ENCODE results near the gene PLSCR1. TPM values are rescaled to one million over a fixed set of nuclear protein-coding genes. Genes with fewer than 3 reads are reported as not detected.
"Not testable (repeated sequence)": the region's sequence is repeated elsewhere in the genome, so short reads cannot be mapped to it uniquely, and the experiment has no call there.

The PLSCR1 gene
- total and polyA plus RNA-seq, 9 of the 15 experiments (the other 6 are each of a cell fraction or from before 2014, with no cell fraction given) = 40.6 to 122 (median 69.1) TPM

DNA sequence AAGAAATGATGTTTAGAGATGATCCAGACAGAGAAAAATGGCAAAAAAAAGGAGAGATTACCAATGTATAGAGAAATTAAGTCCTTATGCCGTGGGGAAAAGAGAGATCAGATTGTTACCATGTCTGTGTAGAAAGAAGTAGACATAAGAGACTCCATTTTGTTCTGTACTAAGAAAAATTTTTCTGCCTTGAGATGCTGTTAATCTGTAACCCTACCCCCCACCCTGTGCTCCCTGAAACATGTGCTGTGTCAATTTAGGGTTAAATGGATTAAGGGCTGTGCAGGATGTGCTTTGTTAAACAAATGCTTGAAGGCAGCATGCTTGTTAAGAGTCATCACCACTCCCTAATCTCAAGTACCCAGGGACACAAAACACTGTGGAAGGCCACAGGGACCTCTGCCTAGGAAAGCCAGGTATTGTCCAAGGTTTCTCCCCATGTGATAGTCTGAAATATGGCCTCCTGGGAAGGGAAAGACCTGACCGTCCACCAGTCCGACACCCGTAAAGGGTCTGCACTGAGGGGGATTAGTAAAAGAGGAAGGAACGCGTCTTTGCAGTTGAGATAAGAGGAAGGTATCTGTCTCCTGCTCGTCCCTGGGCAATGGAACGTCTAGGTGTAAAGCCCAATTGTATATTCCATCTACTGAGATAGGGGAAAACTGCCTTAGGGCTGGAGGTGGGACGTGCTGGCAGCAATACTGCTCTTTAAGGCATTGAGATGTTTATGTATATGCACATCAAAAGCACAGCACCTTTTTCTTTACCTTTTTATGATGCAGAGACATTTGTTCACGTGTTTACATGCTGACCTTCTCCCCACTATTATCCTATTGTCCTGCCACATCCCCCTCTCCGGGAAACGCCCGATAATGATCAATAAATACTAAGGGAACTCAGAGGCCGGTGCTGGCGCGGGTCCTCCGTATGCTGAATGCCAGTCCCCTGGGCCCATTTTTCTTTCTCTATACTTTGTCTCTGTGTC, 21.9 kb downstream of the PLSCR1 start:
- H2AFZ ChIP-seq (ENCODE audit: low read depth, low read length); CTCF ChIA-PET (ENCODE audit: low intra/inter-chr PET ratio); DNase-seq (ENCODE audit: extremely low read depth in 1 of 4, low spot score in 3 of 4); H3K9me1 ChIP-seq (ENCODE audit: control insufficient read depth, insufficient read depth, low read length); H3K9ac ChIP-seq (ENCODE audit: insufficient read depth in 1 of 2, low read depth in 2 of 2, low read length in 2 of 2); H3K4me2 ChIP-seq (ENCODE audit: insufficient read depth, low read length); H3K4me1 ChIP-seq (replicated peaks in 1 of 2; ENCODE audit: control insufficient read depth in 2 of 2, insufficient read depth in 2 of 2, low read length in 2 of 2); ATAC-seq; H4K20me1 ChIP-seq (replicated peaks; ENCODE audit: control insufficient read depth, insufficient read depth, low read length); BruUV-seq (replicated peaks); FAIRE-seq; POLR2A ChIA-PET; intact Hi-C loops (cut with micrococcal nuclease); in situ Hi-C loops (cut with MboI); H3K27ac ChIP-seq (ENCODE audit: extremely low read depth, low read depth, low read length); H3K79me2 ChIP-seq (ENCODE audit: control insufficient read depth, insufficient read depth, low read length); H3K27me3 ChIP-seq (ENCODE audit: control insufficient read depth in 2 of 2, insufficient read depth in 2 of 2, low read length in 2 of 2); H3K4me3 ChIP-seq; H3K9me3 ChIP-seq (replicated peaks; ENCODE audit: control insufficient read depth, insufficient read depth, low read depth, low read length): not testable (repeated sequence)
- TF ChIP-seq, protein P1, sequence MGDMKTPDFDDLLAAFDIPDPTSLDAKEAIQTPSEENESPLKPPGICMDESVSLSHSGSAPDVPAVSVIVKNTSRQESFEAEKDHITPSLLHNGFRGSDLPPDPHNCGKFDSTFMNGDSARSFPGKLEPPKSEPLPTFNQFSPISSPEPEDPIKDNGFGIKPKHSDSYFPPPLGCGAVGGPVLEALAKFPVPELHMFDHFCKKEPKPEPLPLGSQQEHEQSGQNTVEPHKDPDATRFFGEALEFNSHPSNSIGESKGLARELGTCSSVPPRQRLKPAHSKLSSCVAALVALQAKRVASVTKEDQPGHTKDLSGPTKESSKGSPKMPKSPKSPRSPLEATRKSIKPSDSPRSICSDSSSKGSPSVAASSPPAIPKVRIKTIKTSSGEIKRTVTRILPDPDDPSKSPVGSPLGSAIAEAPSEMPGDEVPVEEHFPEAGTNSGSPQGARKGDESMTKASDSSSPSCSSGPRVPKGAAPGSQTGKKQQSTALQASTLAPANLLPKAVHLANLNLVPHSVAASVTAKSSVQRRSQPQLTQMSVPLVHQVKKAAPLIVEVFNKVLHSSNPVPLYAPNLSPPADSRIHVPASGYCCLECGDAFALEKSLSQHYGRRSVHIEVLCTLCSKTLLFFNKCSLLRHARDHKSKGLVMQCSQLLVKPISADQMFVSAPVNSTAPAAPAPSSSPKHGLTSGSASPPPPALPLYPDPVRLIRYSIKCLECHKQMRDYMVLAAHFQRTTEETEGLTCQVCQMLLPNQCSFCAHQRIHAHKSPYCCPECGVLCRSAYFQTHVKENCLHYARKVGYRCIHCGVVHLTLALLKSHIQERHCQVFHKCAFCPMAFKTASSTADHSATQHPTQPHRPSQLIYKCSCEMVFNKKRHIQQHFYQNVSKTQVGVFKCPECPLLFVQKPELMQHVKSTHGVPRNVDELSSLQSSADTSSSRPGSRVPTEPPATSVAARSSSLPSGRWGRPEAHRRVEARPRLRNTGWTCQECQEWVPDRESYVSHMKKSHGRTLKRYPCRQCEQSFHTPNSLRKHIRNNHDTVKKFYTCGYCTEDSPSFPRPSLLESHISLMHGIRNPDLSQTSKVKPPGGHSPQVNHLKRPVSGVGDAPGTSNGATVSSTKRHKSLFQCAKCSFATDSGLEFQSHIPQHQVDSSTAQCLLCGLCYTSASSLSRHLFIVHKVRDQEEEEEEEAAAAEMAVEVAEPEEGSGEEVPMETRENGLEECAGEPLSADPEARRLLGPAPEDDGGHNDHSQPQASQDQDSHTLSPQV (IDR thresholded peaks at IDR 0.05) = peak; percentile 53; the same call in 1 of the 2 replicates
- TF ChIP-seq ARID1B (IDR thresholded peaks at IDR 0.05) (0 out of 2 replicates have a peak, but pooled peaks have one; percentile 9), ZNF134 (CRISPR knock-in tag; conservative IDR thresholded peaks at IDR 0.05) (0 out of 2 replicates have a peak, but pooled peaks have one; percentile 22)
- H3K36me3 ChIP-seq (ENCODE audit: control insufficient read depth, insufficient read depth, low read length) = peaks cover 51% of the 10 kb centered on the region
- WGBS (ENCODE audit: insufficient coverage, low coverage, missing lambda C conversion rate) = 59% methylated on average over 17 of the region's 17 CpGs

All from K562 (cell line).